Spleen (tissue), 11 donors: ENCODE measurements around the gene GSG1L. TPM values are rescaled to one million over a fixed set of nuclear protein-coding genes. Genes with fewer than 3 reads are reported as not detected.

Experiments used
- DNase-seq: peaks from one replicate; pipeline ENCODE4 v3.0.0-alpha.2; 2020
- H3K27ac ChIP-seq, 8 donors: fragments of 200-600 bp; sonication (generic) in 7 of 8; 1 replicate in 4 of 8; 2 replicates in 4 of 8; pipeline versions ENCODE4 v1.5.0 to v1.8.0; 2016 to 2021; ENCODE audit warnings: inconsistent platforms in 4 of 8, mild to moderate bottlenecking in 4 of 8, moderate library complexity in 1 of 8
- H3K27me3 ChIP-seq, 7 donors: fragments of 200-600 bp; sonication (generic) in 6 of 7; replicated peaks in 1 of 7; 1 replicate in 4 of 7; 2 replicates in 3 of 7; pipeline versions ENCODE4 v1.5.0 to v1.8.0; 2016 to 2021; ENCODE audit warnings: inconsistent platforms in 3 of 7, mild to moderate bottlenecking in 1 of 7
- H3K36me3 ChIP-seq, 6 donors: fragments of 200-600 bp; sonication (generic) in 5 of 6; 1 replicate in 4 of 6; 2 replicates in 2 of 6; pipeline versions ENCODE4 v1.5.0 to v1.8.0; 2016 to 2021; ENCODE audit warnings: inconsistent platforms in 2 of 6
- H3K4me1 ChIP-seq, 6 donors: fragments of 200-600 bp; sonication (generic) in 5 of 6; 1 replicate in 3 of 6; 2 replicates in 3 of 6; pipeline versions ENCODE4 v1.5.0 to v1.8.0; 2016 to 2021; ENCODE audit warnings: inconsistent platforms in 3 of 6
- H3K4me3 ChIP-seq, 8 donors: fragments of 200-600 bp; sonication (generic) in 7 of 8; 1 replicate in 4 of 8; 2 replicates in 4 of 8; pipeline versions ENCODE4 v1.5.0 to v1.8.0; 2016 to 2021; ENCODE audit warnings: inconsistent platforms in 4 of 8, mild to moderate bottlenecking in 4 of 8, moderate library complexity in 2 of 8
- H3K9me3 ChIP-seq, 8 donors: fragments of 200-600 bp; sonication (generic) in 7 of 8; 1 replicate in 4 of 8; 2 replicates in 4 of 8; pipeline versions ENCODE4 v1.5.0 to v1.8.0; 2016 to 2021; ENCODE audit warnings: inconsistent platforms in 4 of 8
- POLR2A ChIP-seq, 3 donors: fragments of 450-650 bp; IDR thresholded peaks; one replicate each; pipeline ENCODE4 v1.5.1; 2017; ENCODE audit warnings: antibody characterized with exemption in 3 of 3, mild to moderate bottlenecking in 1 of 3
- POLR2AphosphoS5 ChIP-seq, 3 donors: sonication (generic); formaldehyde crosslinking; IDR thresholded peaks; one replicate each; pipeline ENCODE4 v1.5.1; 2017; ENCODE audit warnings: antibody characterized with exemption in 3 of 3
- WGBS, 5 donors: extraction: QIAGEN DNeasy Blood & Tissue Kit in 3 of 5; methylation state at CpG; one replicate each; pipeline versions ENCODE4 v1.1.5 to v1.1.7; 2013 to 2018; 5-methylcytosine and 5-hydroxymethylcytosine counted together
- intact Hi-C: fragments of 100-400 bp; cut with DNase I; formaldehyde crosslinking; loops from one replicate; pipeline ENCODE4 v1.15.0; 2023; ENCODE audit warnings: low total_unique reads
- polyA plus RNA-seq, 3 donors: library from polyadenylated mRNA; stranded (reverse); fragments of 200-250 nt; gene quantifications; one replicate each; pipeline ENCODE4 v1.2.1, GENCODE V29; 2013
- total RNA-seq, 7 donors: library from RNA; depleted of rRNA in 3 of 7; stranded (reverse); fragments of >200 nt in 3 of 7; fragmentation: NEBNext Ultra II Directional in 4 of 7; extraction: Animal tissue kit (Norgen Biotek cat#: 25700) in 4 of 7; gene quantifications; one replicate each; pipeline versions ENCODE4 v1.1.0 to v1.2.1, GENCODE V29; 2016 to 2021
- TF ChIP-seq, protein P1 (sequence below), 11 experiments: fragments of 200-600 bp in 7 of 11; fragments of 450-650 bp in 4 of 11; sonication (generic) in 4 of 11; IDR thresholded peaks in 8 of 11; conservative IDR thresholded peaks in 3 of 11; 1 replicate in 7 of 11; 2 replicates in 4 of 11; pipeline versions ENCODE4 v1.4.0 to v1.8.0; 2016 to 2021; ENCODE audit warnings: antibody characterized with exemption in 11 of 11, inconsistent platforms in 4 of 11, mild to moderate bottlenecking in 1 of 11
- donor health status: healthy with polysubstance abuse.
- donor health status: DM: no; HTN: no; CAD: no; lungs with moderate emphysema.
- donor health status: DM: no; HTN: no; CAD: no.
- donor health status: Bipolar disorder and iron deficiency.
- donor health status: healthy.
- donor health status: DM: no; HTN: no; CAD: no.
- donor health status: DM: yes; HTN: yes; CAD: no.

Gene GSG1L
- total and polyA plus RNA-seq, 10 donors, result 0.22 to 0.58 (median 0.43) TPM; not detected in 6

DNA sequence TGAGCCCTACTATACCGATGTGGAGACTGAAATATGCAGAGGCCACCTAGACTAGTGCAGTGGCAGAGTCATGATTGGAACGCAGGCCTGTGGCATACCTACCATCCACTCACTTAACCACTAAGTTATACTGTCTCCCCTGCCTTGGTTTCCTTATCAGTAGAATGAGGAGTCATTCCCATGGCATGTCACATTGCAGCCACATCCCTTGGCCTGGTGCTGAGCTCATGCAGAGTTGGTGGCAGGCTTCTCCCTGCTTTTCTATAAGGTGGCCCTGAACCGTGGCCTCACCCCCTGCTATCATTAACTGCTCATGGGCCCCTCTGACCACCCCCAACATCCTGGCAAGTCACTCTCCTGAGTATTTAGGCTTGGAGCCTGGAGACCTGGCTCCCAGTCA is 301.1 kb downstream of the GSG1L start:
- Histone ChIP-seq H3K4me1 (peaks cover 0 to 15% (median 0%) of the 10 kb centered on the region in 6 donors), H3K27me3 (no peaks in the 10 kb centered on the region), H3K4me3 (no peak overlapping the region), H3K36me3 (peaks cover 0 to 87% (median 46%) of the 10 kb centered on the region in 6 donors), H3K9me3 (peaks cover 0 to 14% (median 10%) of the 10 kb centered on the region in 8 donors), H3K27ac (no peak overlapping the region)
- WGBS, 5 donors, result 85 to 97% (median 96%) methylated on average over 3 of the region's 3 CpGs
- no peak for TF ChIP-seq POLR2A (IDR thresholded peaks at IDR 0.05)
- TF ChIP-seq, protein P1, sequence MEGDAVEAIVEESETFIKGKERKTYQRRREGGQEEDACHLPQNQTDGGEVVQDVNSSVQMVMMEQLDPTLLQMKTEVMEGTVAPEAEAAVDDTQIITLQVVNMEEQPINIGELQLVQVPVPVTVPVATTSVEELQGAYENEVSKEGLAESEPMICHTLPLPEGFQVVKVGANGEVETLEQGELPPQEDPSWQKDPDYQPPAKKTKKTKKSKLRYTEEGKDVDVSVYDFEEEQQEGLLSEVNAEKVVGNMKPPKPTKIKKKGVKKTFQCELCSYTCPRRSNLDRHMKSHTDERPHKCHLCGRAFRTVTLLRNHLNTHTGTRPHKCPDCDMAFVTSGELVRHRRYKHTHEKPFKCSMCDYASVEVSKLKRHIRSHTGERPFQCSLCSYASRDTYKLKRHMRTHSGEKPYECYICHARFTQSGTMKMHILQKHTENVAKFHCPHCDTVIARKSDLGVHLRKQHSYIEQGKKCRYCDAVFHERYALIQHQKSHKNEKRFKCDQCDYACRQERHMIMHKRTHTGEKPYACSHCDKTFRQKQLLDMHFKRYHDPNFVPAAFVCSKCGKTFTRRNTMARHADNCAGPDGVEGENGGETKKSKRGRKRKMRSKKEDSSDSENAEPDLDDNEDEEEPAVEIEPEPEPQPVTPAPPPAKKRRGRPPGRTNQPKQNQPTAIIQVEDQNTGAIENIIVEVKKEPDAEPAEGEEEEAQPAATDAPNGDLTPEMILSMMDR (IDR thresholded peaks at IDR 0.05 in 8 of 11, conservative IDR thresholded peaks at IDR 0.05 in 3 of 11), result no peak
- no peak for TF ChIP-seq POLR2AphosphoS5 (IDR thresholded peaks at IDR 0.05)
- intact Hi-C loops, result no loop called here
- no peak for DNase-seq

- intact Hi-C loops, result no loop called here
- no peak for DNase-seq
- H3K27ac ChIP-seq, result no peak overlapping the region
- H3K36me3 ChIP-seq, result peaks cover 0 to 87% (median 43%) of the 10 kb centered on the region in 6 donors
- WGBS, 5 donors, result 59 to 70% (median 67%) methylated on average over 7 of the region's 7 CpGs
- TF ChIP-seq, protein P1 (IDR thresholded peaks at IDR 0.05 in 8 of 11, conservative IDR thresholded peaks at IDR 0.05 in 3 of 11), result no peak
- no peak for TF ChIP-seq POLR2A (IDR thresholded peaks at IDR 0.05)
- TF ChIP-seq POLR2AphosphoS5 (IDR thresholded peaks at IDR 0.05), result no peak
- peaks cover 0 to 14% (median 10%) of the 10 kb centered on the region in 8 donors for H3K9me3 ChIP-seq
- peaks cover 0 to 15% (median 0%) of the 10 kb centered on the region in 6 donors for H3K4me1 ChIP-seq
- H3K4me3 ChIP-seq, result no peak overlapping the region
- H3K27me3 ChIP-seq, result no peaks in the 10 kb centered on the region
These were observed 301.7 kb downstream of the GSG1L start for GRCh38 chr16:27761816-27762215.

- Histone ChIP-seq H3K36me3 (peaks cover 0 to 87% (median 35%) of the 10 kb centered on the region in 6 donors), H3K4me1 (peaks cover 0 to 22% (median 3%) of the 10 kb centered on the region in 6 donors), H3K27me3 (no peaks in the 10 kb centered on the region), H3K27ac (no peak overlapping the region), H3K9me3 (peaks cover 0 to 14% (median 10%) of the 10 kb centered on the region in 8 donors), H3K4me3 (no peak overlapping the region)
- DNase-seq, result no peak
- TF ChIP-seq, protein P1 (IDR thresholded peaks at IDR 0.05 in 8 of 11, conservative IDR thresholded peaks at IDR 0.05 in 3 of 11), result no peak
- no peak for TF ChIP-seq POLR2A (IDR thresholded peaks at IDR 0.05)
- TF ChIP-seq POLR2AphosphoS5 (IDR thresholded peaks at IDR 0.05), result no peak
- WGBS, 5 donors, result 84 to 95% (median 94%) methylated on average over 4 of the region's 4 CpGs
- intact Hi-C loops, result no loop called here
These were observed 302.7 kb downstream of the GSG1L start for GRCh38 chr16:27760789-27761176.

- no peaks in the 10 kb centered on the region for H3K27me3 ChIP-seq
- H3K9me3 ChIP-seq, result peaks cover 0 to 14% (median 10%) of the 10 kb centered on the region in 8 donors
- no peak overlapping the region for H3K27ac ChIP-seq
- no peak overlapping the region for H3K4me3 ChIP-seq
- H3K4me1 ChIP-seq, result peaks cover 0 to 22% (median 3%) of the 10 kb centered on the region in 6 donors
- peaks cover 0 to 87% (median 33%) of the 10 kb centered on the region in 6 donors for H3K36me3 ChIP-seq
- intact Hi-C loops, result no loop called here
- WGBS, 5 donors, result 47 to 69% (median 61%) methylated on average over 13 of the region's 13 CpGs
- no peak for DNase-seq
- TF ChIP-seq POLR2A (IDR thresholded peaks at IDR 0.05) (no peak), POLR2AphosphoS5 (IDR thresholded peaks at IDR 0.05) (no peak)
- TF ChIP-seq, protein P1 (IDR thresholded peaks at IDR 0.05 in 8 of 11, conservative IDR thresholded peaks at IDR 0.05 in 3 of 11), result no peak
These were observed 303.3 kb downstream of the GSG1L start for GRCh38 chr16:27759967-27760788.
